GM12878 (cell line): Measurements from ENCODE around the gene TTC39A. TPM values are rescaled to one million over a fixed set of nuclear protein-coding genes. Genes with fewer than 3 reads are reported as not detected.

Experiments
- ATAC-seq: fragments of 200-7000 bp; cut with Tn5 transposase; 3 replicates; pipeline ENCODE4 v1.9.1; 2020; ENCODE audit warnings: mild to moderate bottlenecking, moderate library complexity
- BruUV-seq: library from RNA; stranded (reverse); fragments of 400-500 nt; replicated peaks from 2 replicates; lab custom pipeline; 2021; lab: Mats Ljungman, UMichigan
- CTCF ChIA-PET: fragments of 300-600 bp; sonication (Branson Sonifier 250); formaldehyde crosslinking; extraction: SDS; loops from one replicate; lab custom pipeline; 2021; ENCODE audit warnings: inconsistent platforms; lab: Yijun Ruan, JAX
- POLR2A ChIA-PET: fragments of 350-600 bp; formaldehyde crosslinking; extraction: SDS; loops from one replicate; lab custom pipeline; 2021; ENCODE audit warnings: inconsistent platforms; lab: Charles Lee
- RAD21 ChIA-PET: fragments of 300-600 bp; sonication (Branson Sonifier 250); formaldehyde crosslinking; loops from one replicate; lab custom pipeline; 2023; ENCODE audit warnings: antibody characterized with exemption; ENCODE audit not compliant: unreplicated experiment; lab: Charles Lee
- SMC1A ChIA-PET: fragments of 300-600 bp; sonication (Branson Sonifier 250); formaldehyde crosslinking; loops from one replicate; lab custom pipeline; 2023; ENCODE audit not compliant: unreplicated experiment, uncharacterized antibody; lab: Charles Lee
- DNase-seq: peaks from one replicate; pipeline ENCODE4 v3.0.0-alpha.2; 2011; ENCODE audit warnings: low read depth, low spot score
- FAIRE-seq: peaks from 3 replicates; lab custom pipeline; 2011; peaks lifted over from hg19 to GRCh38; lab: Jason Lieb, UNC
- H2AFZ ChIP-seq: 2 replicates; pipeline ENCODE4 v1.6.0; 2011; ENCODE audit warnings: low read depth, low read length, control low read depth; ENCODE audit not compliant: control insufficient read depth
- H3K27ac ChIP-seq: 2 replicates; pipeline ENCODE4 v1.5.1; 2011; ENCODE audit warnings: control low read depth; ENCODE audit not compliant: control insufficient read depth, insufficient read depth
- H3K27me3 ChIP-seq, 2 experiments: replicated peaks in 1 of 2; 2 replicates each; pipeline versions ENCODE4 v1.6.0 to v1.6.1; 2011; ENCODE audit warnings: low read length in 1 of 2; ENCODE audit not compliant: control insufficient read depth in 2 of 2, insufficient read depth in 2 of 2
- H3K36me3 ChIP-seq, 2 experiments: 2 replicates each; pipeline ENCODE4 v1.5.1; 2011; ENCODE audit warnings: low read length in 1 of 2; ENCODE audit not compliant: control insufficient read depth in 2 of 2, insufficient read depth in 2 of 2
- H3K4me1 ChIP-seq: 2 replicates; pipeline ENCODE4 v1.6.1; 2011; ENCODE audit warnings: mild to moderate bottlenecking, low read length, moderate library complexity, mixed read lengths; ENCODE audit not compliant: control insufficient read depth, insufficient read depth
- H3K4me2 ChIP-seq: 2 replicates; pipeline ENCODE4 v1.6.0; 2011; ENCODE audit warnings: control low read depth; ENCODE audit not compliant: control insufficient read depth, insufficient read depth
- H3K4me3 ChIP-seq: fragments of 200-600 bp; sonication (generic); 2 replicates; pipeline ENCODE4 v1.5.1; 2016
- H3K79me2 ChIP-seq: 2 replicates; pipeline ENCODE4 v1.6.0; 2011; ENCODE audit warnings: low read length; ENCODE audit not compliant: control insufficient read depth, insufficient read depth
- H3K9ac ChIP-seq: 2 replicates; pipeline ENCODE4 v1.8.0; 2011; ENCODE audit warnings: low read length, control low read depth, mixed read lengths; ENCODE audit not compliant: control insufficient read depth, insufficient read depth
- H3K9me3 ChIP-seq: replicated peaks from 3 replicates; pipeline ENCODE4 v1.5.1; 2011; ENCODE audit warnings: mild to moderate bottlenecking, low read length; ENCODE audit not compliant: control insufficient read depth, insufficient read depth
- H4K20me1 ChIP-seq: 2 replicates; pipeline ENCODE4 v1.6.0; 2011; ENCODE audit not compliant: control insufficient read depth, insufficient read depth
- BCL11A ChIP-seq: IDR thresholded peaks from 2 replicates; pipeline ENCODE4 v1.6.1; 2011; ENCODE audit warnings: low read depth, low read length
- CBX3 ChIP-seq: fragments of 200-600 bp; sonication (generic); IDR thresholded peaks from 2 replicates; pipeline ENCODE4 v1.6.1; 2016; ENCODE audit warnings: low read depth, borderline replicate concordance
- CREB1 ChIP-seq: IDR thresholded peaks from 2 replicates; pipeline ENCODE4 v1.6.1; 2012; ENCODE audit warnings: low read depth, mild to moderate bottlenecking, inconsistent platforms
- CREM ChIP-seq: IDR thresholded peaks from 2 replicates; pipeline ENCODE4 v1.6.1; 2014; ENCODE audit warnings: antibody characterized with exemption, low read depth
- EED ChIP-seq: sonication (generic); IDR thresholded peaks from 2 replicates; pipeline ENCODE4 v1.6.1; 2016; ENCODE audit warnings: antibody characterized with exemption, low read depth
- HDGF ChIP-seq: fragments of 450-650 bp; IDR thresholded peaks from 2 replicates; pipeline ENCODE4 v1.6.1; 2016; ENCODE audit warnings: antibody characterized with exemption
- JUND ChIP-seq: IDR thresholded peaks from 2 replicates; pipeline ENCODE4 v1.6.1; 2012; ENCODE audit warnings: low read depth, mild to moderate bottlenecking, low read length, improper control_type of control experiment, moderate library complexity
- MYB ChIP-seq: fragments of 150-350 bp; IDR thresholded peaks from 2 replicates; pipeline ENCODE4 v1.6.1; 2014; ENCODE audit warnings: mild to moderate bottlenecking, low read depth, low read length, borderline replicate concordance
- NFIC ChIP-seq: IDR thresholded peaks from 2 replicates; pipeline ENCODE4 v1.6.1; 2012; ENCODE audit warnings: low read depth, mild to moderate bottlenecking, inconsistent platforms, low read length, moderate library complexity
- NFXL1 ChIP-seq: fragments of 450-650 bp; IDR thresholded peaks from 2 replicates; pipeline ENCODE4 v1.6.1; 2017; ENCODE audit warnings: antibody characterized with exemption, mild to moderate bottlenecking, borderline replicate concordance
- PAX8 ChIP-seq: fragments of 450-650 bp; IDR thresholded peaks from 2 replicates; pipeline ENCODE4 v1.6.1; 2017; ENCODE audit warnings: mild to moderate bottlenecking, moderate library complexity
- SMAD5 ChIP-seq: IDR thresholded peaks from 2 replicates; pipeline ENCODE4 v1.6.1; 2016; ENCODE audit warnings: antibody characterized with exemption, low read depth
- SPI1 ChIP-seq: IDR thresholded peaks from 2 replicates; pipeline ENCODE4 v1.6.1; 2011; ENCODE audit warnings: low read depth, mild to moderate bottlenecking, low read length, moderate library complexity, borderline replicate concordance; ENCODE audit not compliant: insufficient read depth
- SUZ12 ChIP-seq: fragments of 200-600 bp; sonication (generic); IDR thresholded peaks from one replicate; pipeline ENCODE4 v1.6.1; 2018; ENCODE audit warnings: antibody characterized with exemption, mild to moderate bottlenecking; ENCODE audit not compliant: unreplicated experiment
- TCF7 ChIP-seq: IDR thresholded peaks from 2 replicates; pipeline ENCODE4 v1.6.1; 2014; ENCODE audit warnings: antibody characterized with exemption, borderline replicate concordance
- YY1 ChIP-seq: IDR thresholded peaks from 2 replicates; pipeline ENCODE4 v1.6.1; 2011; ENCODE audit warnings: low read depth, mild to moderate bottlenecking, low read length
- ZSCAN29 ChIP-seq: fragments of 450-650 bp; IDR thresholded peaks from 2 replicates; pipeline ENCODE4 v1.6.1; 2017; ENCODE audit warnings: mild to moderate bottlenecking, moderate library complexity
- ZZZ3 ChIP-seq: IDR thresholded peaks from 2 replicates; pipeline ENCODE4 v1.6.1; 2011; ENCODE audit warnings: low read depth; ENCODE audit not compliant: control insufficient read depth, insufficient read length
- WGBS: methylation state at CpG from one replicate; pipeline ENCODE4 v1.1.6; 2016; ENCODE audit warnings: low lambda C conversion rate; ENCODE audit not compliant: insufficient replicate concordance, insufficient coverage; ENCODE audit errors: missing lambda C conversion rate; 5-methylcytosine and 5-hydroxymethylcytosine counted together
- in situ Hi-C: fragments of 300-500 bp; cut with MboI; formaldehyde crosslinking; loops from 9 replicates; pipeline ENCODE4 v1.14.3; 2018; ENCODE audit warnings: mixed read lengths
- intact Hi-C: fragments of 100-400 bp; cut with micrococcal nuclease; formaldehyde crosslinking; loops from one replicate; pipeline ENCODE4 v1.14.2; 2022; ENCODE audit not compliant: unreplicated experiment
- polyA plus RNA-seq, 11 experiments: library from polyadenylated mRNA; depleted of rRNA in 4 of 11; unstranded in 6 of 11; stranded (reverse) in 5 of 11; fragments of >200 nt; fragmentation: Nextera tagmentation in 4 of 11; fragmentation: Illumina TruSeq in 1 of 11; extraction: Ambion mirVana in 4 of 11; extraction: Trizol in 1 of 11; gene quantifications; 1 replicate in 1 of 11; 2 replicates in 10 of 11; pipeline versions ENCODE4 v1.2.1 to v1.2.3, GENCODE V29; 2011 to 2016; ENCODE audit warnings: inconsistent platforms in 2 of 11, missing spikeins in 2 of 11, low read depth in 1 of 11
- total RNA-seq, 4 experiments: library from RNA; depleted of rRNA in 3 of 4; stranded (reverse); fragments of >200 nt in 3 of 4; fragmentation: Illumina TruSeq in 1 of 4; extraction: Trizol in 1 of 4; gene quantifications; 2 replicates each; pipeline versions ENCODE4 v1.2.1 to v1.2.3, GENCODE V29; 2013 to 2021
- TF ChIP-seq, protein P1 (sequence below): IDR thresholded peaks from 2 replicates; pipeline ENCODE4 v1.6.1; 2012; ENCODE audit warnings: low read length, inconsistent platforms
- TF ChIP-seq, protein P2 (sequence below): IDR thresholded peaks from 2 replicates; pipeline ENCODE4 v1.6.1; 2012; ENCODE audit warnings: mild to moderate bottlenecking, low read depth, low read length
- TF ChIP-seq, protein P3 (sequence below): IDR thresholded peaks from 2 replicates; pipeline ENCODE4 v1.6.1; 2012; ENCODE audit warnings: low read depth, low read length, improper control_type of control experiment

The TTC39A gene
- total and polyA plus RNA-seq, 10 of the 15 experiments (the other 5 are each of a cell fraction or from before 2014, with no cell fraction given), result 0.18 to 3.0 (median 1.2) TPM

DNA sequence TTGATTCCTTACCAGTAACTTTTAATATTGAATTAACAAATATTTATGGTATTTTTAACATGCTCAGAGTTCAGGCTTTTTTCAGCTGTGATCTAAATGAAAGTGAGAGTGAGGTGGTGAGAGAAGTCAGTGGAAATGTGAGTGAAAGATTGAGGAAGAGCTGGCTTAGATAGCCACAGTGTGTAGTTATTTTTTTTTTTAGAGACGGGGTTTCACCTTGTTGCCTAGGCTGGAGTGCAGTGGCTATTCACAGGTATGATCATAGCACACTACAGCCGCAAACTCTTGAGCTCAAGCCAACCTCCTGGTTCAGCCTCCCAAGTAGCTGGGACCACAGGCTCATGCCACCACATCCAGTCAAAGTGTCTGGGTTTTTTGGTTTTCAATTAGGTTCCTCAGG is 83.3 kb downstream of the TTC39A start:
- Histone ChIP-seq H3K9me3 (no peaks in the 10 kb centered on the region; the same call in 2 of the 3 replicates), H3K4me3 (no peak overlapping the region), H3K36me3 (no peaks in the 10 kb centered on the region; a peak in 1 of 4 replicates), H2AFZ (no peak overlapping the region), H3K27ac (peak overlapping the region; percentile 37), H3K4me2 (peak overlapping the region; percentile 2), H3K4me1 (peaks cover 23% of the 10 kb centered on the region), H4K20me1 (no peaks in the 10 kb centered on the region), H3K27me3 (no peaks in the 10 kb centered on the region), H3K79me2 (peaks cover 32% of the 10 kb centered on the region), H3K9ac (no peak overlapping the region)
- ChIA-PET CTCF (interaction anchor here (0.6 to 1.3 kb wide), 2 partner anchors 11 to 125 kb away, joined by 3 to 8 read pairs; partner anchors contain the start of gene RNF11), RAD21 (interaction anchor here (0.6 to 1.8 kb wide), 8 partner anchors 8 to 50 kb away, joined by 3 to 11 read pairs (median 4); partner anchors contain the start of gene RNF11), POLR2A (interaction anchor here (0.7 to 1.8 kb wide), 8 partner anchors 8 to 578 kb away, joined by 3 to 7 read pairs (median 4); no protein-coding TSS in a partner anchor), SMC1A (interaction anchor here (0.6 to 2.3 kb wide), 15 partner anchors 9 to 882 kb away, joined by 3 to 13 read pairs (median 4); partner anchors contain the start of gene RNF11)
- peak; percentile 96 for ATAC-seq
- BruUV-seq, result no TSS peak
- in situ Hi-C loops, result no loop called here
- peak; percentile 91 for FAIRE-seq
- DNase-seq, result no peak
- WGBS, result 10% methylated on average over 2 of the region's 2 CpGs
- intact Hi-C loops, result no loop called here
- TF ChIP-seq CREB1 (peak; percentile 49; the same call in 1 of the 2 replicates), CREM (peak; percentile 40; the same call in 1 of the 2 replicates), SUZ12 (no peak), NFIC (peak; percentile 80), PAX8 (no peak), ZSCAN29 (no peak), YY1 (no peak), MYB (no peak), BCL11A (0 out of 2 replicates have a peak, but pooled peaks have one; percentile 36), TCF7 (no peak), NFXL1 (no peak), CBX3 (no peak), JUND (no peak), SMAD5 (no peak), HDGF (no peak), ZZZ3 (no peak), EED (peak; percentile 81), SPI1 (peak; percentile 46; the same call in 1 of the 2 replicates)
- TF ChIP-seq, protein P1, sequence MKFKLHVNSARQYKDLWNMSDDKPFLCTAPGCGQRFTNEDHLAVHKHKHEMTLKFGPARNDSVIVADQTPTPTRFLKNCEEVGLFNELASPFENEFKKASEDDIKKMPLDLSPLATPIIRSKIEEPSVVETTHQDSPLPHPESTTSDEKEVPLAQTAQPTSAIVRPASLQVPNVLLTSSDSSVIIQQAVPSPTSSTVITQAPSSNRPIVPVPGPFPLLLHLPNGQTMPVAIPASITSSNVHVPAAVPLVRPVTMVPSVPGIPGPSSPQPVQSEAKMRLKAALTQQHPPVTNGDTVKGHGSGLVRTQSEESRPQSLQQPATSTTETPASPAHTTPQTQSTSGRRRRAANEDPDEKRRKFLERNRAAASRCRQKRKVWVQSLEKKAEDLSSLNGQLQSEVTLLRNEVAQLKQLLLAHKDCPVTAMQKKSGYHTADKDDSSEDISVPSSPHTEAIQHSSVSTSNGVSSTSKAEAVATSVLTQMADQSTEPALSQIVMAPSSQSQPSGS, result peak; percentile 66; the same call in 1 of the 2 replicates
- TF ChIP-seq, protein P2, sequence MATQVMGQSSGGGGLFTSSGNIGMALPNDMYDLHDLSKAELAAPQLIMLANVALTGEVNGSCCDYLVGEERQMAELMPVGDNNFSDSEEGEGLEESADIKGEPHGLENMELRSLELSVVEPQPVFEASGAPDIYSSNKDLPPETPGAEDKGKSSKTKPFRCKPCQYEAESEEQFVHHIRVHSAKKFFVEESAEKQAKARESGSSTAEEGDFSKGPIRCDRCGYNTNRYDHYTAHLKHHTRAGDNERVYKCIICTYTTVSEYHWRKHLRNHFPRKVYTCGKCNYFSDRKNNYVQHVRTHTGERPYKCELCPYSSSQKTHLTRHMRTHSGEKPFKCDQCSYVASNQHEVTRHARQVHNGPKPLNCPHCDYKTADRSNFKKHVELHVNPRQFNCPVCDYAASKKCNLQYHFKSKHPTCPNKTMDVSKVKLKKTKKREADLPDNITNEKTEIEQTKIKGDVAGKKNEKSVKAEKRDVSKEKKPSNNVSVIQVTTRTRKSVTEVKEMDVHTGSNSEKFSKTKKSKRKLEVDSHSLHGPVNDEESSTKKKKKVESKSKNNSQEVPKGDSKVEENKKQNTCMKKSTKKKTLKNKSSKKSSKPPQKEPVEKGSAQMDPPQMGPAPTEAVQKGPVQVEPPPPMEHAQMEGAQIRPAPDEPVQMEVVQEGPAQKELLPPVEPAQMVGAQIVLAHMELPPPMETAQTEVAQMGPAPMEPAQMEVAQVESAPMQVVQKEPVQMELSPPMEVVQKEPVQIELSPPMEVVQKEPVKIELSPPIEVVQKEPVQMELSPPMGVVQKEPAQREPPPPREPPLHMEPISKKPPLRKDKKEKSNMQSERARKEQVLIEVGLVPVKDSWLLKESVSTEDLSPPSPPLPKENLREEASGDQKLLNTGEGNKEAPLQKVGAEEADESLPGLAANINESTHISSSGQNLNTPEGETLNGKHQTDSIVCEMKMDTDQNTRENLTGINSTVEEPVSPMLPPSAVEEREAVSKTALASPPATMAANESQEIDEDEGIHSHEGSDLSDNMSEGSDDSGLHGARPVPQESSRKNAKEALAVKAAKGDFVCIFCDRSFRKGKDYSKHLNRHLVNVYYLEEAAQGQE, result no peak
- TF ChIP-seq, protein P3, sequence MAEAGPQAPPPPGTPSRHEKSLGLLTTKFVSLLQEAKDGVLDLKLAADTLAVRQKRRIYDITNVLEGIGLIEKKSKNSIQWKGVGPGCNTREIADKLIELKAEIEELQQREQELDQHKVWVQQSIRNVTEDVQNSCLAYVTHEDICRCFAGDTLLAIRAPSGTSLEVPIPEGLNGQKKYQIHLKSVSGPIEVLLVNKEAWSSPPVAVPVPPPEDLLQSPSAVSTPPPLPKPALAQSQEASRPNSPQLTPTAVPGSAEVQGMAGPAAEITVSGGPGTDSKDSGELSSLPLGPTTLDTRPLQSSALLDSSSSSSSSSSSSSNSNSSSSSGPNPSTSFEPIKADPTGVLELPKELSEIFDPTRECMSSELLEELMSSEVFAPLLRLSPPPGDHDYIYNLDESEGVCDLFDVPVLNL, result no peak
